Measurements from ENCODE around the gene RIT2.

RIT2 gene

GRCh38 chr18:43080671-43081070, 34.8 kb downstream of the RIT2 start:
- no peak for DNase-seq

GRCh38 chr18:43079422-43079821, 36.1 kb downstream of the RIT2 start:
- no peak for DNase-seq

GRCh38 chr18:43078478-43079092, 36.9 kb downstream of the RIT2 start:
- DNase-seq: no peak

- no peak for DNase-seq
These were observed 37.8 kb downstream of the RIT2 start for GRCh38 chr18:43077510-43078308.

GRCh38 chr18:43073771-43074170, 41.7 kb downstream of the RIT2 start:
- no peak for DNase-seq

GRCh38 chr18:43068781-43069180, 46.7 kb downstream of the RIT2 start:
- no peak for DNase-seq

- no peak for DNase-seq
These were observed 47.9 kb downstream of the RIT2 start for GRCh38 chr18:43067570-43067969.

- no peak for DNase-seq
These were observed 53.7 kb downstream of the RIT2 start for GRCh38 chr18:43061816-43062215.

- no peak for DNase-seq
These were observed 54.2 kb downstream of the RIT2 start for GRCh38 chr18:43061318-43061717.

- DNase-seq: no peak
These were observed 55.5 kb downstream of the RIT2 start for GRCh38 chr18:43060020-43060419.

- DNase-seq: no peak
These were observed 60.5 kb downstream of the RIT2 start for GRCh38 chr18:43054815-43055519.

GRCh38 chr18:43049021-43049420, 66.5 kb downstream of the RIT2 start:
- no peak for DNase-seq

GRCh38 chr18:43046322-43046721, 69.2 kb downstream of the RIT2 start:
- DNase-seq: no peak

GRCh38 chr18:43043626-43044025, 71.9 kb downstream of the RIT2 start:
- no peak for DNase-seq

GRCh38 chr18:43040281-43040680, 75.2 kb downstream of the RIT2 start:
- DNase-seq: no peak

GRCh38 chr18:43034683-43035500, 80.6 kb downstream of the RIT2 start:
- no peak for DNase-seq

GRCh38 chr18:43031169-43031568, 84.3 kb downstream of the RIT2 start:
- no peak for DNase-seq

GRCh38 chr18:43029414-43029813, 86.1 kb downstream of the RIT2 start:
- DNase-seq: no peak

GRCh38 chr18:43022874-43023273, 92.6 kb downstream of the RIT2 start:
- DNase-seq: no peak

GRCh38 chr18:43017622-43018021, 97.9 kb downstream of the RIT2 start:
- DNase-seq: no peak

- DNase-seq: no peak
These were observed 102.0 kb downstream of the RIT2 start for GRCh38 chr18:43013486-43013885.

GRCh38 chr18:43012951-43013350, 102.5 kb downstream of the RIT2 start:
- DNase-seq: no peak

- DNase-seq: no peak
These were observed 104.9 kb downstream of the RIT2 start for GRCh38 chr18:43010611-43011010.

Data from activated CD4-positive, alpha-beta T cell treated with anti-CD3 and anti-CD28 coated beads, Interleukin-2, Interleukin-6, amounts not matched to agents 100 ng/mL and 50 ng/mL, durations not matched to agents 16 hours and 8 hours (primary cell).